GM23338 (cell line): Measurements from ENCODE around the gene NPIPB2. TPM values are rescaled to one million over a fixed set of nuclear protein-coding genes. Genes with fewer than 3 reads are reported as not detected.
"Not testable (repeated sequence)": the region's sequence is repeated elsewhere in the genome, so short reads cannot be mapped to it uniquely, and the experiment has no call there.

Source experiments
- ATAC-seq: fragments of 200-7000 bp; cut with Tn5 transposase; 3 replicates; pipeline ENCODE4 v1.9.1; 2020
- DNase-seq: peaks from one replicate; pipeline ENCODE4 v3.0.0-alpha.2; 2015; ENCODE audit warnings: low spot score
- H2AFZ ChIP-seq: fragments of 200-600 bp; sonication (generic); 2 replicates; pipeline ENCODE4 v1.8.0; 2016; ENCODE audit warnings: antibody characterized with exemption, mild to moderate bottlenecking, moderate library complexity
- H3F3A ChIP-seq: fragments of 200-600 bp; sonication (generic); replicated peaks from 2 replicates; pipeline ENCODE4 v1.8.0; 2017; ENCODE audit warnings: antibody characterized with exemption, mixed run types, low read depth
- H3K27ac ChIP-seq: fragments of 200-600 bp; sonication (generic); 2 replicates; pipeline ENCODE4 v1.6.1; 2016; ENCODE audit warnings: low read depth
- H3K27me3 ChIP-seq: fragments of 200-600 bp; sonication (generic); 2 replicates; pipeline ENCODE4 v1.8.0; 2016; ENCODE audit warnings: mild to moderate bottlenecking, mixed run types, moderate library complexity; ENCODE audit not compliant: insufficient read depth
- H3K36me3 ChIP-seq: fragments of 200-600 bp; sonication (generic); 2 replicates; pipeline ENCODE4 v1.8.0; 2016; ENCODE audit warnings: mild to moderate bottlenecking; ENCODE audit not compliant: insufficient read depth
- H3K4me1 ChIP-seq: fragments of 200-600 bp; sonication (generic); 2 replicates; pipeline ENCODE4 v1.8.0; 2016; ENCODE audit warnings: mild to moderate bottlenecking, moderate library complexity; ENCODE audit not compliant: insufficient read depth
- H3K4me2 ChIP-seq: fragments of 200-600 bp; sonication (generic); 2 replicates; pipeline ENCODE4 v1.7.1; 2017; ENCODE audit warnings: mixed run types
- H3K4me3 ChIP-seq: fragments of 200-600 bp; sonication (generic); 2 replicates; pipeline ENCODE4 v1.6.1; 2016; ENCODE audit warnings: mixed run types
- H3K79me2 ChIP-seq: fragments of 200-600 bp; sonication (generic); replicated peaks from 2 replicates; pipeline ENCODE4 v1.8.0; 2017; ENCODE audit warnings: mild to moderate bottlenecking; ENCODE audit not compliant: insufficient read depth
- H3K9me2 ChIP-seq: fragments of 200-600 bp; sonication (generic); 2 replicates; pipeline ENCODE4 v1.8.0; 2017; ENCODE audit not compliant: insufficient read depth
- H4K20me1 ChIP-seq: fragments of 200-600 bp; sonication (generic); replicated peaks from 2 replicates; pipeline ENCODE4 v1.8.0; 2017; ENCODE audit warnings: mild to moderate bottlenecking; ENCODE audit not compliant: insufficient read depth
- H3K27ac Mint-ChIP-seq: 2 replicates; pipeline ENCODE4 v1.8.0; 2020; ENCODE audit warnings: inconsistent platforms, mild to moderate bottlenecking, moderate library complexity, mixed read lengths
- H3K27me3 Mint-ChIP-seq: 3 replicates; pipeline ENCODE4 v1.8.0; 2022; ENCODE audit warnings: low read depth, mild to moderate bottlenecking, moderate library complexity, mixed read lengths, inconsistent platforms; ENCODE audit not compliant: insufficient read depth, poor library complexity
- H3K36me3 Mint-ChIP-seq: 3 replicates; pipeline ENCODE4 v1.8.0; 2021; ENCODE audit warnings: low read depth, mild to moderate bottlenecking, inconsistent platforms, moderate library complexity, mixed read lengths
- H3K4me1 Mint-ChIP-seq: 3 replicates; pipeline ENCODE4 v1.8.0; 2020; ENCODE audit warnings: mild to moderate bottlenecking, inconsistent platforms, mixed read lengths
- H3K4me3 Mint-ChIP-seq: 3 replicates; pipeline ENCODE4 v1.8.0; 2021; ENCODE audit warnings: moderate library complexity, mild to moderate bottlenecking, inconsistent platforms, mixed read lengths
- H3K9me3 Mint-ChIP-seq: 3 replicates; pipeline ENCODE4 v1.8.0; 2020; ENCODE audit warnings: moderate library complexity, mild to moderate bottlenecking, inconsistent platforms, mixed read lengths
- CREB1 ChIP-seq: fragments of 250-450 bp; sonication (Bioruptor Pico); IDR thresholded peaks from 2 replicates; pipeline ENCODE4 v1.5.0; 2020; ENCODE audit warnings: low read depth, mild to moderate bottlenecking, moderate library complexity
- EZH2phosphoT487 ChIP-seq: fragments of 200-600 bp; sonication (generic); IDR thresholded peaks from one replicate; pipeline ENCODE4 v1.8.1; 2018; ENCODE audit warnings: antibody characterized with exemption; ENCODE audit not compliant: unreplicated experiment
- NANOG ChIP-seq: IDR thresholded peaks from 2 replicates; pipeline ENCODE4 v1.6.1; 2016; ENCODE audit warnings: antibody characterized with exemption, borderline replicate concordance
- POLR2AphosphoS5 ChIP-seq: IDR thresholded peaks from 2 replicates; pipeline ENCODE4 v1.6.1; 2016; ENCODE audit warnings: antibody characterized with exemption, low read depth
- REST ChIP-seq: IDR thresholded peaks from one replicate; pipeline ENCODE4 v1.6.1; 2018; ENCODE audit warnings: antibody characterized with exemption; ENCODE audit not compliant: unreplicated experiment
- STAT1 ChIP-seq: IDR thresholded peaks from one replicate; pipeline ENCODE4 v1.6.1; 2016; ENCODE audit warnings: antibody characterized with exemption; ENCODE audit not compliant: unreplicated experiment
- ZNF331 ChIP-seq: fragments of 250-450 bp; sonication (Bioruptor Pico); IDR thresholded peaks from 2 replicates; pipeline ENCODE4 v1.5.0; 2020; ENCODE audit warnings: low read depth, mild to moderate bottlenecking, moderate library complexity
- polyA plus RNA-seq: library from polyadenylated mRNA; unstranded; fragments of >200 nt; fragmentation: Nextera tagmentation; extraction: Ambion mirVana; gene quantifications from 2 replicates; pipeline ENCODE4 v1.2.1, GENCODE V29; 2016
- total RNA-seq: library from RNA; depleted of rRNA; stranded (reverse); fragments of >200 nt; shearing (Covaris generic); gene quantifications from 2 replicates; pipeline ENCODE4 v1.2.3, GENCODE V29; 2014
- TF ChIP-seq, protein P1 (sequence below): IDR thresholded peaks from 2 replicates; pipeline ENCODE4 v1.6.1; 2016; ENCODE audit warnings: antibody characterized with exemption

The NPIPB2 gene
- total and polyA plus RNA-seq, 2 experiments from 2014 or later = 1.0 to 6.8 TPM

- H3K4me1 Mint-ChIP-seq = not testable (repeated sequence)
Measured at GRCh38 chr16:11962457-11962856, 20.6 kb upstream of the NPIPB2 start.

GRCh38 chr16:11957591-11958395, 15.9 kb upstream of the NPIPB2 start:
- no peaks in the 10 kb centered on the region for H3K79me2 ChIP-seq
- H3K27ac Mint-ChIP-seq = peak overlapping the region; percentile 1; the same call in 1 of the 2 replicates
- H3K4me2 ChIP-seq = no peak overlapping the region
- H2AFZ ChIP-seq = no peak overlapping the region
- H3F3A ChIP-seq = no peaks in the 10 kb centered on the region
- no peaks in the 10 kb centered on the region for H3K4me1 Mint-ChIP-seq
- H4K20me1 ChIP-seq = no peaks in the 10 kb centered on the region
- ATAC-seq (no peak), DNase-seq (no peak)
- peaks cover 14% of the 10 kb centered on the region for H3K27me3 Mint-ChIP-seq
- H3K9me2 ChIP-seq = no peaks in the 10 kb centered on the region
- H3K27ac ChIP-seq = no peak overlapping the region
- no peaks in the 10 kb centered on the region for H3K4me1 ChIP-seq
- H3K27me3 ChIP-seq = no peaks in the 10 kb centered on the region
- H3K4me3 ChIP-seq = no peak overlapping the region
- TF ChIP-seq CREB1 (CRISPR knock-in tag) = no peak
- H3K9me3 Mint-ChIP-seq = no peaks in the 10 kb centered on the region
- no peak overlapping the region for H3K4me3 Mint-ChIP-seq
- H3K36me3 Mint-ChIP-seq = no peaks in the 10 kb centered on the region
- H3K36me3 ChIP-seq = no peaks in the 10 kb centered on the region

More at GRCh38 chr16:11962457-11962856, 20.6 kb upstream of the NPIPB2 start:
- H3K27ac Mint-ChIP-seq, H3K79me2 ChIP-seq, H3K27me3 ChIP-seq, H4K20me1 ChIP-seq, H3K4me1 ChIP-seq, H3K4me3 Mint-ChIP-seq, H3K9me3 Mint-ChIP-seq, H3K36me3 ChIP-seq, ATAC-seq, H3K9me2 ChIP-seq, H3K4me2 ChIP-seq, H2AFZ ChIP-seq, H3K36me3 Mint-ChIP-seq, H3K27ac ChIP-seq, H3F3A ChIP-seq, DNase-seq, H3K4me3 ChIP-seq: not testable (repeated sequence)
- peaks cover 12% of the 10 kb centered on the region for H3K27me3 Mint-ChIP-seq

GRCh38 chr16:11956558-11956957, 14.7 kb upstream of the NPIPB2 start:
- Histone ChIP-seq H3K27ac (no peak overlapping the region), H4K20me1 (no peaks in the 10 kb centered on the region), H3K9me2 (no peaks in the 10 kb centered on the region), H3K79me2 (no peaks in the 10 kb centered on the region), H3K27me3 (no peaks in the 10 kb centered on the region), H3K36me3 (no peaks in the 10 kb centered on the region), H2AFZ (no peak overlapping the region), H3K4me1 (no peaks in the 10 kb centered on the region), H3K4me3 (no peak overlapping the region), H3K4me2 (no peak overlapping the region), H3F3A (no peaks in the 10 kb centered on the region)
- DNase-seq = no peak
- TF ChIP-seq REST (no peak), STAT1 (no peak), EZH2phosphoT487 (no peak), NANOG (no peak), CREB1 (CRISPR knock-in tag) (no peak), POLR2AphosphoS5 (no peak), ZNF331 (CRISPR knock-in tag) (no peak)
- TF ChIP-seq, protein P1, sequence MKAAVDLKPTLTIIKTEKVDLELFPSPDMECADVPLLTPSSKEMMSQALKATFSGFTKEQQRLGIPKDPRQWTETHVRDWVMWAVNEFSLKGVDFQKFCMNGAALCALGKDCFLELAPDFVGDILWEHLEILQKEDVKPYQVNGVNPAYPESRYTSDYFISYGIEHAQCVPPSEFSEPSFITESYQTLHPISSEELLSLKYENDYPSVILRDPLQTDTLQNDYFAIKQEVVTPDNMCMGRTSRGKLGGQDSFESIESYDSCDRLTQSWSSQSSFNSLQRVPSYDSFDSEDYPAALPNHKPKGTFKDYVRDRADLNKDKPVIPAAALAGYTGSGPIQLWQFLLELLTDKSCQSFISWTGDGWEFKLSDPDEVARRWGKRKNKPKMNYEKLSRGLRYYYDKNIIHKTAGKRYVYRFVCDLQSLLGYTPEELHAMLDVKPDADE = no peak
- Mint-ChIP-seq H3K4me3 (no peak overlapping the region), H3K27me3 (peaks cover 14% of the 10 kb centered on the region), H3K4me1 (no peaks in the 10 kb centered on the region), H3K36me3 (no peaks in the 10 kb centered on the region), H3K27ac (no peak overlapping the region), H3K9me3 (no peaks in the 10 kb centered on the region)
- no peak for ATAC-seq
